22Rv1 (cell line): ENCODE measurements around the gene LIN9.

Experiments
- CTCF ChIP-seq: fragments of 450-650 bp; IDR thresholded peaks from 2 replicates; pipeline ENCODE4 v1.5.1; 2017; ENCODE audit warnings: mild to moderate bottlenecking
- ZFX ChIP-seq: fragments of 450-650 bp; IDR thresholded peaks from 2 replicates; pipeline ENCODE4 v1.6.1; 2017; ENCODE audit warnings: antibody characterized with exemption, borderline replicate concordance

GRCh38 chr1:226309398-226310244 lies 657 bp upstream of the LIN9 start:
- TF ChIP-seq CTCF = peak; percentile 28; the same call in 1 of the 2 replicates
- no peak for TF ChIP-seq ZFX
